HCT116 (cell line): ENCODE measurements around the gene ADAMTS14. TPM values are rescaled to one million over a fixed set of nuclear protein-coding genes. Genes with fewer than 3 reads are reported as not detected.

Experiments used
- ATAC-seq: fragments of 200-7000 bp; cut with Tn5 transposase; 2 replicates; pipeline ENCODE4 v1.9.1; 2020; ENCODE audit warnings: mild to moderate bottlenecking, moderate library complexity
- BruUV-seq: library from RNA; stranded (reverse); fragments of 400-500 nt; replicated peaks from 2 replicates; lab custom pipeline; 2021; lab: Mats Ljungman, UMichigan
- CTCF ChIA-PET: fragments of 300-600 bp; sonication (Branson Sonifier 250); formaldehyde crosslinking; loops from one replicate; lab custom pipeline; 2021; ENCODE audit warnings: antibody characterized with exemption; lab: Charles Lee
- POLR2A ChIA-PET: fragments of 300-600, 350-600 bp; sonication (Branson Sonifier 250); formaldehyde crosslinking; loops from one replicate; lab custom pipeline; 2021; ENCODE audit warnings: antibody characterized with exemption; lab: Charles Lee
- RAD21 ChIA-PET, 2 experiments: fragments of 300-600 bp; sonication (Branson Sonifier 250); formaldehyde crosslinking; loops; one replicate each; lab custom pipeline; 2023; ENCODE audit warnings: low total read pairs in 2 of 2; ENCODE audit not compliant: uncharacterized antibody in 2 of 2, unreplicated experiment in 2 of 2, low non-redundant PET in 1 of 2; lab: Charles Lee
- DNase-seq: peaks from one replicate; pipeline ENCODE4 v3.0.0-alpha.2; 2010; ENCODE audit warnings: low read depth, low spot score
- H2AFZ ChIP-seq: fragments of 200-600 bp; shearing (Covaris generic), sonication (generic); 2 replicates; pipeline ENCODE4 v1.6.1; 2017; ENCODE audit warnings: low read depth, mixed run types, mixed read lengths, antibody characterized with exemption, low read length; ENCODE audit not compliant: poor library complexity, severe bottlenecking
- H3K27ac ChIP-seq: 2 replicates; pipeline ENCODE4 v1.5.1; 2012; ENCODE audit warnings: low read depth, low read length
- H3K27me3 ChIP-seq: fragments of 200-600 bp; sonication (generic); 2 replicates; pipeline ENCODE4 v1.6.1; 2016; ENCODE audit warnings: mixed run types, low read length, mixed read lengths; ENCODE audit not compliant: insufficient read depth
- H3K36me3 ChIP-seq, 2 experiments: fragments of 200-500 bp in 1 of 2; fragments of 200-600 bp in 1 of 2; sonication (Bioruptor generic) in 1 of 2; sonication (generic) in 1 of 2; 2 replicates each; pipeline versions ENCODE4 v1.5.1 to v1.6.1; 2014 to 2016; ENCODE audit warnings: low read length in 2 of 2, inconsistent platforms in 1 of 2, mixed read lengths in 1 of 2, mixed run types in 1 of 2; ENCODE audit not compliant: insufficient read depth in 2 of 2, control insufficient read depth in 1 of 2
- H3K4me1 ChIP-seq, 2 experiments: fragments of 200-600 bp in 1 of 2; sonication (generic) in 1 of 2; 2 replicates each; pipeline versions ENCODE4 v1.5.1 to v1.6.1; 2012 to 2017; ENCODE audit warnings: low read length in 2 of 2, inconsistent platforms in 1 of 2, mild to moderate bottlenecking in 1 of 2, mixed read lengths in 1 of 2, mixed run types in 1 of 2, moderate library complexity in 1 of 2; ENCODE audit not compliant: insufficient read depth in 2 of 2, control insufficient read depth in 1 of 2
- H3K4me2 ChIP-seq: fragments of 200-600 bp; sonication (generic); 2 replicates; pipeline ENCODE4 v1.6.1; 2017; ENCODE audit warnings: mixed run types, low read length, mixed read lengths
- H3K4me3 ChIP-seq, 2 experiments: fragments of 200-600 bp in 1 of 2; sonication (generic) in 1 of 2; replicated peaks in 1 of 2; 2 replicates each; pipeline ENCODE4 v1.5.1; 2011 to 2016; ENCODE audit warnings: low read length in 2 of 2, control low read depth in 1 of 2, low read depth in 1 of 2, mild to moderate bottlenecking in 1 of 2, mixed read lengths in 1 of 2, mixed run types in 1 of 2
- H3K79me2 ChIP-seq: fragments of 200-600 bp; sonication (generic); 2 replicates; pipeline ENCODE4 v1.6.1; 2017; ENCODE audit warnings: mild to moderate bottlenecking, mixed run types, low read length, moderate library complexity, mixed read lengths; ENCODE audit not compliant: insufficient read depth
- H3K9ac ChIP-seq: fragments of 200-600 bp; sonication (generic); 2 replicates; pipeline ENCODE4 v1.6.1; 2016; ENCODE audit warnings: low read length, mixed read lengths
- H3K9me2 ChIP-seq: fragments of 200-600 bp; sonication (generic), shearing (Covaris generic); 2 replicates; pipeline ENCODE4 v1.6.1; 2017; ENCODE audit warnings: mixed run types, mild to moderate bottlenecking, moderate library complexity; ENCODE audit not compliant: insufficient read depth
- H3K9me3 ChIP-seq, 2 experiments: fragments of 200-500 bp in 1 of 2; fragments of 200-600 bp in 1 of 2; sonication (Bioruptor generic) in 1 of 2; sonication (generic) in 1 of 2; 2 replicates each; pipeline ENCODE4 v1.6.1; 2014 to 2017; ENCODE audit warnings: low read length in 2 of 2, mixed read lengths in 2 of 2, inconsistent platforms in 1 of 2, low read depth in 1 of 2, mild to moderate bottlenecking in 1 of 2, mixed run types in 1 of 2, moderate library complexity in 1 of 2; ENCODE audit not compliant: control insufficient read depth in 1 of 2, insufficient read depth in 1 of 2
- H4K20me1 ChIP-seq: fragments of 200-600 bp; sonication (generic), shearing (Covaris generic); 2 replicates; pipeline ENCODE4 v1.6.1; 2017; ENCODE audit warnings: mixed run types, mild to moderate bottlenecking, moderate library complexity; ENCODE audit not compliant: insufficient read depth
- CEBPB ChIP-seq: IDR thresholded peaks from 2 replicates; pipeline ENCODE4 v1.6.1; 2012; ENCODE audit warnings: low read depth
- ELF1 ChIP-seq: IDR thresholded peaks from 2 replicates; pipeline ENCODE4 v1.6.1; 2012; ENCODE audit warnings: low read depth, borderline replicate concordance
- EZH2 ChIP-seq: fragments of 200-600 bp; sonication (generic); IDR thresholded peaks from 2 replicates; pipeline ENCODE4 v1.6.1; 2017; ENCODE audit warnings: antibody characterized with exemption, mixed run types
- JUND ChIP-seq: IDR thresholded peaks from 2 replicates; pipeline ENCODE4 v1.6.1; 2012
- MAX ChIP-seq: IDR thresholded peaks from 2 replicates; pipeline ENCODE4 v1.6.1; 2012
- POLR2A ChIP-seq: IDR thresholded peaks from 2 replicates; pipeline ENCODE4 v1.7.0; 2011; ENCODE audit warnings: borderline replicate concordance; ENCODE audit not compliant: insufficient read depth, insufficient read length; ENCODE audit errors: extremely low read depth
- SIN3A ChIP-seq: IDR thresholded peaks from 2 replicates; pipeline ENCODE4 v1.6.1; 2012; ENCODE audit warnings: low read depth
- SP1 ChIP-seq: IDR thresholded peaks from 2 replicates; pipeline ENCODE4 v1.6.1; 2012; ENCODE audit warnings: low read depth
- SRF ChIP-seq: IDR thresholded peaks from 2 replicates; pipeline ENCODE4 v1.6.1; 2012; ENCODE audit warnings: low read depth
- YY1 ChIP-seq: IDR thresholded peaks from 2 replicates; pipeline ENCODE4 v1.6.1; 2011; ENCODE audit warnings: low read length, low read depth, moderate library complexity, mild to moderate bottlenecking; ENCODE audit not compliant: insufficient replicate concordance; ENCODE audit errors: extremely low read depth
- ZNF274 ChIP-seq: fragments of 200-500 bp; sonication (Bioruptor generic); IDR thresholded peaks from 2 replicates; pipeline ENCODE4 v1.6.1; 2014; ENCODE audit warnings: mild to moderate bottlenecking, low read depth, low read length, inconsistent platforms
- intact Hi-C: fragments of 100-400 bp; cut with micrococcal nuclease; formaldehyde crosslinking; loops from 2 replicates; pipeline ENCODE4 v1.10.0; 2022
- total RNA-seq: library from RNA; stranded (reverse); gene quantifications from one replicate; pipeline ENCODE4 v1.2.1, GENCODE V29; 2021; ENCODE audit not compliant: unreplicated experiment

Gene ADAMTS14
- total RNA-seq, 1 experiment from 2014 or later: 13.2 TPM

- Histone ChIP-seq H3K36me3 (0 out of 4 replicates have a peak, but pooled peaks cover 0 to 3% of the 10 kb centered on the region in 2 experiments), H2AFZ (no peak overlapping the region), H3K27me3 (no peaks in the 10 kb centered on the region), H3K4me1 (no peaks in the 10 kb centered on the region), H4K20me1 (no peaks in the 10 kb centered on the region)
- no peak for DNase-seq
- TF ChIP-seq CEBPB (no peak), ELF1 (no peak), SRF (no peak), ZNF274 (no peak), EZH2 (no peak)
- TF ChIP-seq, all 23 proteins: peak for 0
- Histone ChIP-seq H3K27ac (no peak overlapping the region), H3K79me2 (no peaks in the 10 kb centered on the region), H3K9ac (no peak overlapping the region), H3K9me2 (no peaks in the 10 kb centered on the region), H3K4me3 (no peak overlapping the region), H3K9me3 (no peaks in the 10 kb centered on the region), H3K4me2 (no peak overlapping the region)
- RAD21 ChIA-PET: no interaction called here
- intact Hi-C loops: no loop called here
- CTCF ChIA-PET: no interaction called here
- POLR2A ChIA-PET: no interaction called here
- no TSS peak for BruUV-seq
- no peak for ATAC-seq
Observed at GRCh38 chr10:70729763-70730357, 57.6 kb downstream of the ADAMTS14 start.

GRCh38 chr10:70730955-70731354, 58.6 kb downstream of the ADAMTS14 start:
- Histone ChIP-seq H4K20me1 (no peaks in the 10 kb centered on the region), H3K9me3 (no peaks in the 10 kb centered on the region), H3K79me2 (no peaks in the 10 kb centered on the region), H2AFZ (no peak overlapping the region), H3K4me2 (no peak overlapping the region)
- intact Hi-C loops: no loop called here
- RAD21 ChIA-PET: no interaction called here
- TF ChIP-seq MAX (no peak), POLR2A (no peak), YY1 (no peak), SIN3A (no peak), ELF1 (no peak), SP1 (no peak), SRF (no peak), JUND (no peak)
- TF ChIP-seq, all 23 proteins: peak for 0
- no TSS peak for BruUV-seq
- Histone ChIP-seq H3K27ac (no peak overlapping the region), H3K27me3 (no peaks in the 10 kb centered on the region), H3K4me1 (peaks cover 0 to 3% of the 10 kb centered on the region in 2 experiments; a peak in 1 of 4 replicates), H3K4me3 (no peak overlapping the region), H3K36me3 (no peaks in the 10 kb centered on the region), H3K9ac (no peak overlapping the region), H3K9me2 (no peaks in the 10 kb centered on the region)
- CTCF ChIA-PET: no interaction called here
- ATAC-seq: no peak
- no peak for DNase-seq
- POLR2A ChIA-PET: no interaction called here
